ENCODE results near the gene ACTL7A. TPM values are rescaled to one million over a fixed set of nuclear protein-coding genes. Genes with fewer than 3 reads are reported as not detected.

The ACTL7A gene
- total RNA-seq, 2 experiments from 2014 or later: not detected

GRCh38 chr9:108880738-108881316, 18.8 kb downstream of the ACTL7A start:
- CTCF ChIA-PET: no interaction called here

GRCh38 chr9:108882052-108882888, 20.2 kb downstream of the ACTL7A start:
- Histone ChIP-seq H3K27ac (ENCODE audit: low read depth in 1 of 2, low read length in 2 of 2) (no peak overlapping the region), H3K36me3 (ENCODE audit: insufficient read depth, low read length) (peaks cover 59% of the 10 kb centered on the region), H3K4me3 (ENCODE audit: low read length) (no peak overlapping the region), H3K4me1 (ENCODE audit: insufficient read depth, low read length) (no peaks in the 10 kb centered on the region), H3K9me3 (ENCODE audit: control insufficient read depth in 1 of 2, insufficient read depth in 1 of 2, low read length in 2 of 2) (no peaks in the 10 kb centered on the region), H3K27me3 (ENCODE audit: control insufficient read depth in 1 of 2, insufficient read depth in 2 of 2, low read length in 2 of 2) (no peaks in the 10 kb centered on the region)
- no peak for TF ChIP-seq CTCF (IDR thresholded peaks at IDR 0.05)
- no peak for ATAC-seq (ENCODE audit: poor library complexity)
- CTCF ChIA-PET: no interaction called here
- Mint-ChIP-seq H3K36me3 (ENCODE audit: low read depth) (peaks cover 87% of the 10 kb centered on the region), H3K27me3 (no peaks in the 10 kb centered on the region), H3K9me3 (no peaks in the 10 kb centered on the region), H3K4me1 (ENCODE audit: low read depth) (no peaks in the 10 kb centered on the region), H3K4me3 (no peak overlapping the region), H3K27ac (no peak overlapping the region)
- intact Hi-C loops (cut with DNase I, micrococcal nuclease): no loop called here
- DNase-seq: no peak
- POLR2A ChIA-PET: no interaction called here

More at GRCh38 chr9:108880738-108881316, 18.8 kb downstream of the ACTL7A start:
- H3K27ac ChIP-seq (ENCODE audit: low read depth in 1 of 2, low read length in 2 of 2): no peak overlapping the region
- no peak overlapping the region for H3K4me3 ChIP-seq (ENCODE audit: low read length)
- intact Hi-C loops (cut with DNase I, micrococcal nuclease): no loop called here
- H3K9me3 ChIP-seq (ENCODE audit: control insufficient read depth in 1 of 2, insufficient read depth in 1 of 2, low read length in 2 of 2): no peaks in the 10 kb centered on the region
- H3K27me3 ChIP-seq (ENCODE audit: control insufficient read depth in 1 of 2, insufficient read depth in 2 of 2, low read length in 2 of 2): no peaks in the 10 kb centered on the region
- ATAC-seq (ENCODE audit: poor library complexity): no peak
- H3K36me3 Mint-ChIP-seq (ENCODE audit: low read depth): peaks cover 92% of the 10 kb centered on the region
- H3K36me3 ChIP-seq (ENCODE audit: insufficient read depth, low read length): peaks cover 65% of the 10 kb centered on the region
- no peak for TF ChIP-seq CTCF (IDR thresholded peaks at IDR 0.05)
- POLR2A ChIA-PET: no interaction called here
- H3K9me3 Mint-ChIP-seq: no peaks in the 10 kb centered on the region
- no peak overlapping the region for H3K4me3 Mint-ChIP-seq
- H3K4me1 ChIP-seq (ENCODE audit: insufficient read depth, low read length): no peaks in the 10 kb centered on the region
- DNase-seq: no peak
- H3K4me1 Mint-ChIP-seq (ENCODE audit: low read depth): no peaks in the 10 kb centered on the region
- no peaks in the 10 kb centered on the region for H3K27me3 Mint-ChIP-seq
- H3K27ac Mint-ChIP-seq: no peak overlapping the region

- POLR2A ChIA-PET: no interaction called here
- TF ChIP-seq CTCF (IDR thresholded peaks at IDR 0.05): no peak
- ATAC-seq (ENCODE audit: poor library complexity) (no peak), DNase-seq (no peak)
- Mint-ChIP-seq H3K9me3 (no peaks in the 10 kb centered on the region), H3K4me1 (ENCODE audit: low read depth) (no peaks in the 10 kb centered on the region), H3K27me3 (no peaks in the 10 kb centered on the region), H3K36me3 (ENCODE audit: low read depth) (peaks cover 85% of the 10 kb centered on the region), H3K27ac (no peak overlapping the region), H3K4me3 (no peak overlapping the region)
- Histone ChIP-seq H3K9me3 (ENCODE audit: control insufficient read depth in 1 of 2, insufficient read depth in 1 of 2, low read length in 2 of 2) (no peaks in the 10 kb centered on the region), H3K36me3 (ENCODE audit: insufficient read depth, low read length) (peaks cover 58% of the 10 kb centered on the region), H3K27me3 (ENCODE audit: control insufficient read depth in 1 of 2, insufficient read depth in 2 of 2, low read length in 2 of 2) (no peaks in the 10 kb centered on the region), H3K4me1 (ENCODE audit: insufficient read depth, low read length) (no peaks in the 10 kb centered on the region), H3K27ac (ENCODE audit: low read depth in 1 of 2, low read length in 2 of 2) (no peak overlapping the region), H3K4me3 (ENCODE audit: low read length) (no peak overlapping the region)
- CTCF ChIA-PET: interaction anchor here (1.0 kb wide), 1 partner anchor 9 kb away, joined by 3 read pairs; no protein-coding TSS in a partner anchor
- intact Hi-C loops (cut with DNase I, micrococcal nuclease): no loop called here
These were observed 21.0 kb downstream of the ACTL7A start for GRCh38 chr9:108883085-108883484.

Data from CD4-positive, alpha-beta T cell (primary cell).